KMS-11 (cell line): ENCODE measurements around the gene TOLLIP.
A peak's percentile ranks its signal among the peaks of the same experiment; 100 is the strongest.

Experiments used
- H2AFZ ChIP-seq: fragments of 200-600 bp; sonication (generic); 2 replicates; pipeline ENCODE4 v1.6.1; 2016; ENCODE audit warnings: antibody characterized with exemption, mixed run types, low read depth
- H3K27ac ChIP-seq: fragments of 200-600 bp; sonication (generic); 2 replicates; pipeline ENCODE4 v1.6.1; 2016; ENCODE audit warnings: mild to moderate bottlenecking, mixed run types
- H3K27me3 ChIP-seq: fragments of 200-600 bp; sonication (generic); 2 replicates; pipeline ENCODE4 v1.6.1; 2017; ENCODE audit warnings: mild to moderate bottlenecking, low read depth, mixed run types, moderate library complexity; ENCODE audit not compliant: insufficient read depth
- H3K36me3 ChIP-seq: fragments of 200-600 bp; sonication (generic); 2 replicates; pipeline ENCODE4 v1.6.1; 2017; ENCODE audit warnings: mild to moderate bottlenecking, mixed run types; ENCODE audit not compliant: insufficient read depth
- H3K4me1 ChIP-seq: fragments of 200-600 bp; sonication (generic); 2 replicates; pipeline ENCODE4 v1.6.1; 2016; ENCODE audit warnings: mild to moderate bottlenecking, low read depth, mixed run types; ENCODE audit not compliant: poor library complexity, severe bottlenecking
- H3K4me2 ChIP-seq: fragments of 200-600 bp; sonication (generic); 2 replicates; pipeline ENCODE4 v1.7.0; 2016; ENCODE audit warnings: mild to moderate bottlenecking, mixed run types
- H3K4me3 ChIP-seq: fragments of 200-600 bp; sonication (generic); IDR thresholded peaks from 2 replicates; pipeline ENCODE4 v1.6.1; 2017; ENCODE audit warnings: low read depth, low read length, mixed read lengths; ENCODE audit not compliant: insufficient read depth
- H3K79me2 ChIP-seq: fragments of 200-600 bp; sonication (generic); 2 replicates; pipeline ENCODE4 v1.6.1; 2016; ENCODE audit warnings: low read depth, mixed run types; ENCODE audit not compliant: insufficient read depth
- H3K9ac ChIP-seq: fragments of 200-600 bp; sonication (generic); 2 replicates; pipeline ENCODE4 v1.6.1; 2016; ENCODE audit warnings: mild to moderate bottlenecking, mixed run types
- H4K20me1 ChIP-seq: fragments of 200-600 bp; sonication (generic); 2 replicates; pipeline ENCODE4 v1.6.1; 2016; ENCODE audit warnings: mild to moderate bottlenecking, mixed run types; ENCODE audit not compliant: insufficient read depth
- TF ChIP-seq, protein P1 (sequence below): fragments of 200-600 bp; sonication (generic); conservative IDR thresholded peaks from 2 replicates; pipeline ENCODE4 v1.6.1; 2017; ENCODE audit warnings: low read depth, mild to moderate bottlenecking, antibody characterized with exemption, low read length, moderate library complexity, mixed read lengths

The TOLLIP gene

DNA sequence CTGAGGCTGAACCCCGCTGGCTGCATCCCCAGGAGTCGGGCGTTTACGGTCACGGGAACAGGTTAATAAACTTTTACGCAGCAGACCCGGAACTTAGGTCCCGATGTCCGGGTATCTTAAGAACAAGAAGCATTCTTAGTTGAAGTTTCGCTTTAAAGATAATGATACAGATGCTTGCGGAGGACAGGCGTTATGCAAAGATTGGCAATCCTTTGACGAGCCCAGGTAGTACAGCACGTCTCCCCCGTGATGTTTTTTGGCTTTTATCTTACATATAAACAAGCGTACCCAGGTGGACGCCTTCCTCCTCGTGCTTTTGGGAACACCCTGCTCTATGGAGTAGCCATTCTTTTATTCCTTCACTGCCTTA, 871 bp upstream of the TOLLIP start:
- peak overlapping the region; percentile 69; the same call in 1 of the 2 replicates for H3K27ac ChIP-seq
- TF ChIP-seq, protein P1, sequence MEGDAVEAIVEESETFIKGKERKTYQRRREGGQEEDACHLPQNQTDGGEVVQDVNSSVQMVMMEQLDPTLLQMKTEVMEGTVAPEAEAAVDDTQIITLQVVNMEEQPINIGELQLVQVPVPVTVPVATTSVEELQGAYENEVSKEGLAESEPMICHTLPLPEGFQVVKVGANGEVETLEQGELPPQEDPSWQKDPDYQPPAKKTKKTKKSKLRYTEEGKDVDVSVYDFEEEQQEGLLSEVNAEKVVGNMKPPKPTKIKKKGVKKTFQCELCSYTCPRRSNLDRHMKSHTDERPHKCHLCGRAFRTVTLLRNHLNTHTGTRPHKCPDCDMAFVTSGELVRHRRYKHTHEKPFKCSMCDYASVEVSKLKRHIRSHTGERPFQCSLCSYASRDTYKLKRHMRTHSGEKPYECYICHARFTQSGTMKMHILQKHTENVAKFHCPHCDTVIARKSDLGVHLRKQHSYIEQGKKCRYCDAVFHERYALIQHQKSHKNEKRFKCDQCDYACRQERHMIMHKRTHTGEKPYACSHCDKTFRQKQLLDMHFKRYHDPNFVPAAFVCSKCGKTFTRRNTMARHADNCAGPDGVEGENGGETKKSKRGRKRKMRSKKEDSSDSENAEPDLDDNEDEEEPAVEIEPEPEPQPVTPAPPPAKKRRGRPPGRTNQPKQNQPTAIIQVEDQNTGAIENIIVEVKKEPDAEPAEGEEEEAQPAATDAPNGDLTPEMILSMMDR: no peak

GRCh38 chr11:1308743-1309497, 512 bp downstream of the TOLLIP start:
- no peaks in the 10 kb centered on the region; the same call in 1 of the 2 replicates for H3K79me2 ChIP-seq
- H3K9ac ChIP-seq: peak overlapping the region; percentile 78; the same call in 1 of the 2 replicates
- no peaks in the 10 kb centered on the region for H4K20me1 ChIP-seq
- H2AFZ ChIP-seq: no peak overlapping the region; the same call in 1 of the 2 replicates
- no peaks in the 10 kb centered on the region; the same call in 1 of the 2 replicates for H3K27me3 ChIP-seq
- H3K4me3 ChIP-seq: no peak overlapping the region
- no peak overlapping the region for H3K27ac ChIP-seq
- H3K4me2 ChIP-seq: peak overlapping the region; percentile 26
- TF ChIP-seq, protein P1: no peak
- no peaks in the 10 kb centered on the region for H3K36me3 ChIP-seq
- H3K4me1 ChIP-seq: peaks cover 9% of the 10 kb centered on the region

More for the DNA sequence above, 871 bp upstream of the TOLLIP start:
- no peaks in the 10 kb centered on the region; the same call in 1 of the 2 replicates for H3K79me2 ChIP-seq
- H3K4me3 ChIP-seq: no peak overlapping the region
- no peaks in the 10 kb centered on the region for H3K36me3 ChIP-seq
- H2AFZ ChIP-seq: peak overlapping the region; percentile 90
- peaks cover 9% of the 10 kb centered on the region for H3K4me1 ChIP-seq
- H3K4me2 ChIP-seq: peak overlapping the region; percentile 81
- peak overlapping the region; percentile 78; the same call in 1 of the 2 replicates for H3K9ac ChIP-seq
- H3K27me3 ChIP-seq: no peaks in the 10 kb centered on the region; the same call in 1 of the 2 replicates
- no peaks in the 10 kb centered on the region for H4K20me1 ChIP-seq

DNA sequence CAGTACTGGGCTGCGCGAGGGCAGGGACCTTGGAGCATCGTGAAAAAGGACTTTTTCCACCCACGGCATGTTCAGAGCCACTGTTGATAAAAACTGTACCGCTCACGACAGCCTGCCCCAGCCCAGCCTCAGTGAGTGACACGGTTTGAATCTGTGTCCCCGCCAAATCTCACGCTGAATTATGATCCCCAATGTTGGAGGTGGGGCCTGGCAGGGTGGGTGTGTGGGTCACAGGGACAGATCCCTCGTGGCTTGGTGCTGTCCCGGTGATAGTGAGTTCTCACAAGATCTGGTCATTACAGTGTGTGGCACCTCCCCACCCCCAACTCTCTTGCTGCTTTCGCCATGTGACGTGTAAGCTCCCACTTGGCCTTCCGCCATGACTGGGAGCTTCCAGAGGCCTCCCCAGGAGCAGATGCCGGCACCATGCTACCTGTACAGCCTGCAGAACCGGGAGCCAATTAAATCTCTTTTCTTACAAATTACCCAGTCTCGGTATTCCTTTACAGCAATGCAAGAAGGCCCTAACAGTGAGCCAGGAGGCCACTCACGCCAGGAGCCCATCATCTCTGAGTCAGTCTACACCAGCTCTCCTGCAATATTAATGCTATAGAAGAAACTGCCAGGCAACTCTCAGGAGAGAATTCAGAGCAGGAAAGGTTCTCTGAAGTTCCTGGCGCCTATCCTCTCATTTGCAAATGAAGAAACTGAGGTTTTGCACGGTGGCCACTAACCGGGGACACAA, 1.3 kb downstream of the TOLLIP start:
- H3K4me2 ChIP-seq: peak overlapping the region; percentile 26
- no peaks in the 10 kb centered on the region for H3K36me3 ChIP-seq
- H3K4me1 ChIP-seq: peaks cover 9% of the 10 kb centered on the region
- H3K79me2 ChIP-seq: no peaks in the 10 kb centered on the region; the same call in 1 of the 2 replicates
- H3K4me3 ChIP-seq: no peak overlapping the region
- no peaks in the 10 kb centered on the region; the same call in 1 of the 2 replicates for H3K27me3 ChIP-seq
- H3K27ac ChIP-seq: no peak overlapping the region
- TF ChIP-seq, protein P1: no peak
- H2AFZ ChIP-seq: no peak overlapping the region
- no peaks in the 10 kb centered on the region for H4K20me1 ChIP-seq
- no peak overlapping the region for H3K9ac ChIP-seq

DNA sequence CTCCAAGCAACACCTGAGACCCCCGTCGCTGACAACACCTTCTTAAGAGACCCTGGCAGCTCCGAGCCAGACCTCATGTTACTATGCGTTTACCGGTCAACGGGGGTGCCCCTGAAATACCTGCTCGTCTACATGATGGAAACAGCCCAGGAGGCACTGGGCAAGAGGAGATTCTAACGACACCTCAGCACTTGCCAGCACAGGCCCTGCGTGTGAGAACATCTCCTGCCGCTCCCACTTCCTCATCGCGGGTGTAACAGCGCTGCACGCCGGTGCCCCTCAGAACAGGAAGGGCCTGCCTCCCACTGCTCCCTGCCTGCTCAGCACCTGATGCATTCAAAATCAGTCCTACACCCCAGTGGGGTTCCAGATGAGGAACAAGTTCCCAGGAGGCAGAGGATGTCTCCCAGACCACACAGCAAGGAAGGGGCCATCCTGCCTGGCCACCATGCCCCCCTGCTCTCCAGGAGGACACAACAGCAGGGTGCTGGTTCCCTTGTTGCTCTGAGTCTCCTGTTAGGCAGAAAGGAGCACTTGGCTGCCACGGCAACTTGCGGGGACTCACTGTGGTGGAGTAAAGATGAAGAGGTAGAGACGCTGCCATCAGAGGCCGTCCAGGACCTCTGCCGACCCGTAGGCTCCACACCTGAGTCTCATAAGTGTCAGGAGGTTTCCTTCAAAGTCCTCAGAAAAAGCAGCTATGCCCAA, 2.1 kb downstream of the TOLLIP start:
- Histone ChIP-seq H3K4me3 (no peak overlapping the region), H3K4me1 (peaks cover 9% of the 10 kb centered on the region), H4K20me1 (no peaks in the 10 kb centered on the region), H3K27me3 (no peaks in the 10 kb centered on the region), H3K9ac (no peak overlapping the region), H2AFZ (no peak overlapping the region), H3K27ac (no peak overlapping the region), H3K36me3 (no peaks in the 10 kb centered on the region), H3K4me2 (no peak overlapping the region), H3K79me2 (no peaks in the 10 kb centered on the region; the same call in 1 of the 2 replicates)
- TF ChIP-seq, protein P1: no peak
